HepG2 (cell line): Measurements from ENCODE around the gene HSDL2. TPM values are rescaled to one million over a fixed set of nuclear protein-coding genes. Genes with fewer than 3 reads are reported as not detected.

Experiments
- ASH2L ChIP-seq: fragments of 300-600, 200-600 bp; sonication (generic); IDR thresholded peaks from 2 replicates; pipeline ENCODE4 v1.7.0; 2017; ENCODE audit warnings: low read depth, mild to moderate bottlenecking, moderate library complexity, mixed read lengths, low read length; ENCODE audit not compliant: insufficient read length
- ATAD3A ChIP-seq: sonication (generic); formaldehyde crosslinking; IDR thresholded peaks from 2 replicates; pipeline ENCODE4 v1.4.0; 2020; ENCODE audit warnings: missing genetic modification reagents
- FOXP1 ChIP-seq, 2 experiments: fragments of 450-650 bp in 1 of 2; IDR thresholded peaks; 2 replicates each; pipeline ENCODE4 v1.6.1; 2017 to 2018; ENCODE audit warnings: antibody characterized with exemption in 1 of 2
- GTF2F1 ChIP-seq: fragments of 150-350 bp; IDR thresholded peaks from 2 replicates; pipeline ENCODE4 v1.6.1; 2014; ENCODE audit warnings: low read length
- KLF6 ChIP-seq: IDR thresholded peaks from 2 replicates; pipeline ENCODE4 v1.8.0; 2016; ENCODE audit warnings: missing biosample characterization, missing genetic modification reagents
- NAIF1 ChIP-seq: sonication (generic); formaldehyde crosslinking; IDR thresholded peaks from 2 replicates; pipeline ENCODE4 v1.5.0; 2020; ENCODE audit warnings: mild to moderate bottlenecking, missing genetic modification reagents, borderline replicate concordance
- NFYB ChIP-seq: sonication (generic); formaldehyde crosslinking; IDR thresholded peaks from 2 replicates; pipeline ENCODE4 v1.4.0; 2020; ENCODE audit warnings: missing genetic modification reagents
- NR2F6 ChIP-seq, 2 experiments: IDR thresholded peaks; 2 replicates each; pipeline ENCODE4 v1.6.1; 2016; ENCODE audit warnings: antibody characterized with exemption in 1 of 2, mild to moderate bottlenecking in 1 of 2
- RBFOX2 ChIP-seq: fragments of 200-400 bp; formaldehyde crosslinking; IDR thresholded peaks from 2 replicates; pipeline ENCODE4 v1.6.1; 2017; ENCODE audit warnings: low read depth, mild to moderate bottlenecking, low read length
- TOPORS ChIP-seq: sonication (generic); formaldehyde crosslinking; IDR thresholded peaks from 2 replicates; pipeline ENCODE4 v1.8.0; 2023; ENCODE audit warnings: mild to moderate bottlenecking, missing genetic modification reagents
- ZBTB20 ChIP-seq: sonication (generic); formaldehyde crosslinking; IDR thresholded peaks from 2 replicates; pipeline ENCODE4 v1.8.1; 2023; ENCODE audit warnings: missing genetic modification reagents, low read depth, mild to moderate bottlenecking, borderline replicate concordance
- ZBTB21 ChIP-seq: sonication (generic); formaldehyde crosslinking; IDR thresholded peaks from 2 replicates; pipeline ENCODE4 v1.4.0; 2020; ENCODE audit warnings: missing genetic modification reagents
- ZKSCAN1 ChIP-seq: fragments of 150-350 bp; IDR thresholded peaks from 2 replicates; pipeline ENCODE4 v1.6.1; 2014; ENCODE audit warnings: low read length
- ZNF121 ChIP-seq: sonication (generic); formaldehyde crosslinking; IDR thresholded peaks from 2 replicates; pipeline ENCODE4 v1.5.0; 2020; ENCODE audit warnings: mild to moderate bottlenecking, missing genetic modification reagents
- ZNF124 ChIP-seq: sonication (generic); formaldehyde crosslinking; IDR thresholded peaks from 2 replicates; pipeline ENCODE4 v1.4.0; 2020; ENCODE audit warnings: missing genetic modification reagents
- ZNF160 ChIP-seq: sonication (generic); formaldehyde crosslinking; IDR thresholded peaks from 2 replicates; pipeline ENCODE4 v1.8.0; 2022; ENCODE audit warnings: mild to moderate bottlenecking, inconsistent platforms, missing genetic modification reagents
- ZNF232 ChIP-seq: sonication (generic); formaldehyde crosslinking; IDR thresholded peaks from 2 replicates; pipeline ENCODE4 v1.4.0; 2020; ENCODE audit warnings: missing genetic modification reagents, borderline replicate concordance
- ZNF317 ChIP-seq: sonication (generic); formaldehyde crosslinking; IDR thresholded peaks from 2 replicates; pipeline ENCODE4 v1.5.0; 2020; ENCODE audit warnings: mild to moderate bottlenecking, missing genetic modification reagents
- ZNF430 ChIP-seq: sonication (generic); formaldehyde crosslinking; IDR thresholded peaks from 2 replicates; pipeline ENCODE4 v1.9.0; 2021; ENCODE audit warnings: mild to moderate bottlenecking, missing genetic modification reagents
- ZNF431 ChIP-seq: sonication (generic); formaldehyde crosslinking; IDR thresholded peaks from 2 replicates; pipeline ENCODE4 v1.9.0; 2022; ENCODE audit warnings: missing genetic modification reagents, low read depth, mild to moderate bottlenecking, borderline replicate concordance
- ZNF543 ChIP-seq: sonication (generic); formaldehyde crosslinking; IDR thresholded peaks from 2 replicates; pipeline ENCODE4 v1.4.0; 2020; ENCODE audit warnings: mild to moderate bottlenecking, missing genetic modification reagents
- ZNF563 ChIP-seq: sonication (generic); formaldehyde crosslinking; IDR thresholded peaks from 2 replicates; pipeline ENCODE4 v1.8.0; 2022; ENCODE audit warnings: mild to moderate bottlenecking, moderate library complexity, missing genetic modification reagents
- ZNF570 ChIP-seq: sonication (generic); formaldehyde crosslinking; IDR thresholded peaks from 2 replicates; pipeline ENCODE4 v1.4.0; 2020; ENCODE audit warnings: mild to moderate bottlenecking, missing genetic modification reagents, borderline replicate concordance
- ZNF644 ChIP-seq: IDR thresholded peaks from 2 replicates; pipeline ENCODE4 v1.6.1; 2016; ENCODE audit warnings: low read depth
- ZNF670 ChIP-seq: sonication (generic); formaldehyde crosslinking; IDR thresholded peaks from 2 replicates; pipeline ENCODE4 v1.8.0; 2022; ENCODE audit warnings: mild to moderate bottlenecking, missing genetic modification reagents, borderline replicate concordance
- ZNF773 ChIP-seq: sonication (generic); formaldehyde crosslinking; IDR thresholded peaks from 2 replicates; pipeline ENCODE4 v1.4.0; 2020; ENCODE audit warnings: missing genetic modification reagents, borderline replicate concordance
- polyA plus RNA-seq, 8 experiments: library from polyadenylated mRNA; depleted of rRNA in 3 of 8; stranded (reverse) in 7 of 8; unstranded in 1 of 8; fragments of >200 nt; fragmentation: Illumina TruSeq in 4 of 8; extraction: Trizol in 4 of 8; gene quantifications; 2 replicates each; pipeline versions ENCODE4 v1.2.1 to v1.2.3, GENCODE V29; 2011 to 2016; ENCODE audit warnings: low read depth in 4 of 8, missing spikeins in 1 of 8, mixed read lengths in 1 of 8; ENCODE audit not compliant: insufficient read depth in 1 of 8
- total RNA-seq, 5 experiments: library from RNA; depleted of rRNA; stranded (reverse); fragments of >200 nt; fragmentation: Illumina TruSeq; extraction: Trizol; gene quantifications; 2 replicates each; pipeline ENCODE4 v1.2.3, GENCODE V29; 2016; ENCODE audit warnings: low read depth in 1 of 5
- TF ChIP-seq, protein P1 (sequence below): sonication (generic); formaldehyde crosslinking; IDR thresholded peaks from 2 replicates; pipeline ENCODE4 v1.5.0; 2020; ENCODE audit warnings: mild to moderate bottlenecking, missing genetic modification reagents
- TF ChIP-seq, protein P2 (sequence below): sonication (generic); IDR thresholded peaks from 2 replicates; pipeline ENCODE4 v1.6.1; 2016; ENCODE audit warnings: low read depth, borderline replicate concordance

HSDL2 gene
- total and polyA plus RNA-seq, 2 of the 13 experiments (the other 11 are each of a cell fraction or from before 2014, with no cell fraction given) = 55.3 to 80.2 TPM

DNA sequence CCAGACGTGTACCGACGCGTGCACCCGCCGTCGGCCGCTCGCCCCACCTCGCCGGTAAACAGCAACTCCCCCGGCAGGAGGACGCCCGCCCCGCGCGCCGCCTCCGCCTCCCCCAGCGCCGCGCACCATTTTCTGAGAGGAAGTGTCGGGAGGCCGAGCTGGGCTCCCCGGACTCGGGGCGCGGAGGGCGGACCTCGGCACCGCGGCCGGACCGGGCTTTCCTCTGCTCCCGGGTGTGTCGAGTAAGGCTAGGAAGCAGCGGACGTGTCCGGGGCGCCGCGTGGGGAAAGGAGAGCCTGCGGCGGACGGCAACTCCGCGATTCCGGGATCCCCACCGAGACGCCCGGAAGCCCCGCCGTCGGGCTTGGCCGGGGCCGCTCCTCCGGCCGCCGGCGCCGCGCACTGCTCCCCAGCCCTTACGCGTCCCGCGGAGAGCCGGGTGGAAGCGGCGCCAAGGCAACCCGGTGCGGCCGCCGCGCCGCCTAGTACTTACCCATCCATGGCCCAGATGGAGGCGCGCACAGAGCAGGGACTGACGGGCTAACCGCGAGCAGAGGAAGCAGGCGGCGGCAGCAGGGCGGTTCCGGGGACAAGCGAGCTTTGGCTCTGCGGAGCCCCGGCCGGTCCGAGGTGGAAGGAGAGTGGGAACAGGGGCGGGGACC is 46.8 kb upstream of the HSDL2 start, which contains the start of gene PTBP3 (continued):
- TF ChIP-seq KLF6 (peak; percentile 87; the same call in 1 of the 2 replicates), ZNF232 (CRISPR knock-in tag) (peak; percentile 33), ZNF543 (no peak; the same call in 1 of the 2 replicates), ZNF430 (CRISPR knock-in tag) (peak; percentile 14; the same call in 1 of the 2 replicates), ZBTB21 (no peak), ZNF431 (CRISPR knock-in tag) (no peak; the same call in 1 of the 2 replicates), NAIF1 (CRISPR knock-in tag) (no peak; the same call in 1 of the 2 replicates), ZNF570 (CRISPR knock-in tag) (no peak; the same call in 1 of the 2 replicates), TOPORS (peak; percentile 54; the same call in 1 of the 2 replicates), ZNF644 (CRISPR knock-in tag) (no peak), GTF2F1 (no peak), FOXP1 (IDR thresholded peaks at IDR 0.05) (no peak), FOXP1 (CRISPR knock-in tag; IDR thresholded peaks at IDR 0.05) (peak; percentile 77), ZNF124 (CRISPR knock-in tag) (0 out of 2 replicates have a peak, but pooled peaks have one; percentile 39), ATAD3A (CRISPR knock-in tag) (no peak), RBFOX2 (peak; percentile 94), ZNF670 (CRISPR knock-in tag) (peak; percentile 28; the same call in 1 of the 2 replicates), ZKSCAN1 (no peak), ZNF317 (CRISPR knock-in tag) (no peak), NR2F6 (IDR thresholded peaks at IDR 0.05) (no peak), NR2F6 (CRISPR knock-in tag; IDR thresholded peaks at IDR 0.05) (no peak), NFYB (0 out of 2 replicates have a peak, but pooled peaks have one; percentile 15), ZNF160 (no peak), ZNF563 (CRISPR knock-in tag) (peak; percentile 86; the same call in 1 of the 2 replicates), ZBTB20 (CRISPR knock-in tag) (peak; percentile 38; the same call in 1 of the 2 replicates), ZNF121 (CRISPR knock-in tag) (no peak), ASH2L (peak; percentile 90), ZNF773 (peak; percentile 42; the same call in 1 of the 2 replicates)
- TF ChIP-seq, protein P1, sequence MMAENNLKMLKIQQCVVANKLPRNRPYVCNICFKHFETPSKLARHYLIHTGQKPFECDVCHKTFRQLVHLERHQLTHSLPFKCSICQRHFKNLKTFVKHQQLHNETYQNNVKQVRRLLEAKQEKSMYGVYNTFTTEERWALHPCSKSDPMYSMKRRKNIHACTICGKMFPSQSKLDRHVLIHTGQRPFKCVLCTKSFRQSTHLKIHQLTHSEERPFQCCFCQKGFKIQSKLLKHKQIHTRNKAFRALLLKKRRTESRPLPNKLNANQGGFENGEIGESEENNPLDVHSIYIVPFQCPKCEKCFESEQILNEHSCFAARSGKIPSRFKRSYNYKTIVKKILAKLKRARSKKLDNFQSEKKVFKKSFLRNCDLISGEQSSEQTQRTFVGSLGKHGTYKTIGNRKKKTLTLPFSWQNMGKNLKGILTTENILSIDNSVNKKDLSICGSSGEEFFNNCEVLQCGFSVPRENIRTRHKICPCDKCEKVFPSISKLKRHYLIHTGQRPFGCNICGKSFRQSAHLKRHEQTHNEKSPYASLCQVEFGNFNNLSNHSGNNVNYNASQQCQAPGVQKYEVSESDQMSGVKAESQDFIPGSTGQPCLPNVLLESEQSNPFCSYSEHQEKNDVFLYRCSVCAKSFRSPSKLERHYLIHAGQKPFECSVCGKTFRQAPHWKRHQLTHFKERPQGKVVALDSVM (CRISPR knock-in tag) = peak; percentile 79
- TF ChIP-seq, protein P2, sequence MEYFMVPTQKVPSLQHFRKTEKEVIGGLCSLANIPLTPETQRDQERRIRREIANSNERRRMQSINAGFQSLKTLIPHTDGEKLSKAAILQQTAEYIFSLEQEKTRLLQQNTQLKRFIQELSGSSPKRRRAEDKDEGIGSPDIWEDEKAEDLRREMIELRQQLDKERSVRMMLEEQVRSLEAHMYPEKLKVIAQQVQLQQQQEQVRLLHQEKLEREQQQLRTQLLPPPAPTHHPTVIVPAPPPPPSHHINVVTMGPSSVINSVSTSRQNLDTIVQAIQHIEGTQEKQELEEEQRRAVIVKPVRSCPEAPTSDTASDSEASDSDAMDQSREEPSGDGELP = no peak
